Upper lobe of right lung (tissue), 1 donor: Measurements from ENCODE around the gene GHITM. TPM values are rescaled to one million over a fixed set of nuclear protein-coding genes. Genes with fewer than 3 reads are reported as not detected.
"Not testable (repeated sequence)": the region's sequence is repeated elsewhere in the genome, so short reads cannot be mapped to it uniquely, and the experiment has no call there.

Experiments used
- ATAC-seq: fragments of 200-7000 bp; cut with Tn5 transposase; one replicate; pipeline ENCODE4 v1.9.1; 2020; ENCODE audit warnings: mild to moderate bottlenecking, moderate library complexity
- DNase-seq: peaks from one replicate; pipeline ENCODE4 v3.0.0-alpha.2; 2020
- H3K27ac ChIP-seq: fragments of 200-600 bp; one replicate; pipeline ENCODE4 v1.8.0; 2022
- H3K27me3 ChIP-seq: fragments of 200-600 bp; one replicate; pipeline ENCODE4 v1.8.0; 2022; ENCODE audit warnings: mild to moderate bottlenecking
- H3K36me3 ChIP-seq: fragments of 200-600 bp; one replicate; pipeline ENCODE4 v1.8.0; 2022
- H3K4me1 ChIP-seq: fragments of 200-600 bp; one replicate; pipeline ENCODE4 v1.8.0; 2022
- H3K4me3 ChIP-seq: fragments of 200-600 bp; one replicate; pipeline ENCODE4 v1.8.0; 2022; ENCODE audit warnings: mild to moderate bottlenecking
- H3K9me3 ChIP-seq: fragments of 200-600 bp; one replicate; pipeline ENCODE4 v1.8.0; 2022
- intact Hi-C: fragments of 100-400 bp; cut with DNase I; formaldehyde crosslinking; loops from one replicate; pipeline ENCODE4 v1.11.0; 2022
- total RNA-seq: library from RNA; stranded (reverse); fragmentation: NEBNext Ultra II Directional; extraction: Animal tissue kit (Norgen Biotek cat#: 25700); gene quantifications from one replicate; pipeline ENCODE4 v1.2.1, GENCODE V29; 2021
- TF ChIP-seq, protein P1 (sequence below): fragments of 200-600 bp; IDR thresholded peaks from one replicate; pipeline ENCODE4 v1.8.0; 2022; ENCODE audit warnings: antibody characterized with exemption
- donor health status: DM: no; HTN: yes; CAD: no; lungs with severe emphysema.

Gene GHITM
- total RNA-seq, 1 donor from 2014 or later = 117 TPM

DNA sequence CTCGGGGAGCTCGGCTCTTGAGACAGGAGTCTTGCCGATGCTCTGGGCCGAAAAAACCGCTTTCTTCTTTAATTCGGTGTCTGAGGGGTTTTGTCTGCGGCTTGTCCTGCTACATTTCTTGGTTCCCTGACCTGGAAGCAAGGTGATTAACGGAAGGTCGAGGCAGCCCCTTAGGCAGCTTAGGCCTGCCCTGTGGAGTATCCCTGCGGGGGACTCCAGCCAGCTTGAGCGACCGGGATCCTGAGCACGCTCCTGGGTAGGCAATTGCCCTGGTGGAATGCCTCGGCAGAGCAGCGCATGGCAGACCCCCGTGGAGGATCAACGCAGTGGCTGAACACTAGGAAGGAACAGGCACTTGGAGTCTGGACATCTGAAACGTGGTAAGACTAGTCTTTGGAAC is 30.5 kb upstream of the GHITM start:
- H3K36me3 ChIP-seq = no peaks in the 10 kb centered on the region
- TF ChIP-seq, protein P1, sequence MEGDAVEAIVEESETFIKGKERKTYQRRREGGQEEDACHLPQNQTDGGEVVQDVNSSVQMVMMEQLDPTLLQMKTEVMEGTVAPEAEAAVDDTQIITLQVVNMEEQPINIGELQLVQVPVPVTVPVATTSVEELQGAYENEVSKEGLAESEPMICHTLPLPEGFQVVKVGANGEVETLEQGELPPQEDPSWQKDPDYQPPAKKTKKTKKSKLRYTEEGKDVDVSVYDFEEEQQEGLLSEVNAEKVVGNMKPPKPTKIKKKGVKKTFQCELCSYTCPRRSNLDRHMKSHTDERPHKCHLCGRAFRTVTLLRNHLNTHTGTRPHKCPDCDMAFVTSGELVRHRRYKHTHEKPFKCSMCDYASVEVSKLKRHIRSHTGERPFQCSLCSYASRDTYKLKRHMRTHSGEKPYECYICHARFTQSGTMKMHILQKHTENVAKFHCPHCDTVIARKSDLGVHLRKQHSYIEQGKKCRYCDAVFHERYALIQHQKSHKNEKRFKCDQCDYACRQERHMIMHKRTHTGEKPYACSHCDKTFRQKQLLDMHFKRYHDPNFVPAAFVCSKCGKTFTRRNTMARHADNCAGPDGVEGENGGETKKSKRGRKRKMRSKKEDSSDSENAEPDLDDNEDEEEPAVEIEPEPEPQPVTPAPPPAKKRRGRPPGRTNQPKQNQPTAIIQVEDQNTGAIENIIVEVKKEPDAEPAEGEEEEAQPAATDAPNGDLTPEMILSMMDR = no peak
- intact Hi-C loops = no loop called here
- DNase-seq = no peak
- ATAC-seq = no peak
- H3K9me3 ChIP-seq = no peaks in the 10 kb centered on the region
- H3K27ac ChIP-seq = no peak overlapping the region
- no peaks in the 10 kb centered on the region for H3K27me3 ChIP-seq
- H3K4me3 ChIP-seq = no peak overlapping the region
- no peaks in the 10 kb centered on the region for H3K4me1 ChIP-seq

DNA sequence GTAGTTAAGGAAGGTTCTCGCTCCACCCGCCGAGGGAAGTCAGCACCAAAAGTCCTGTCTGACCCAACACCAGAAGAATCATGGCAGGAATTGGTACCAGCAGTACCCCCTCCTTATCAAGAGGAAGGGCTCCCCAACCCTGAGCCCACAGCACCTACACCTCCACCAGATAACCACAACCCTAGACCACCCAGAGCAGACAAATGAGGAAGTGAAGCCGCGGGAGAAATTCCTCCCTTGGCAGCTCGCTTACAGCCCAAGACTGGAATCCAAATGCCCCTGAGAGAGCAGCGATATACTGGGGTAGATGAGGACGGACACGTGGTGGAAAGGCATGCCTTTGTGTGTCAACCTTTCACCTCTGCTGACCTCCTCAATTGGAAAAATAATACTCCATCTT is 29.5 kb upstream of the GHITM start:
- H3K4me1 ChIP-seq, H3K27ac ChIP-seq, H3K36me3 ChIP-seq, ATAC-seq, H3K4me3 ChIP-seq, H3K9me3 ChIP-seq, intact Hi-C loops, DNase-seq, H3K27me3 ChIP-seq: not testable (repeated sequence)

DNA sequence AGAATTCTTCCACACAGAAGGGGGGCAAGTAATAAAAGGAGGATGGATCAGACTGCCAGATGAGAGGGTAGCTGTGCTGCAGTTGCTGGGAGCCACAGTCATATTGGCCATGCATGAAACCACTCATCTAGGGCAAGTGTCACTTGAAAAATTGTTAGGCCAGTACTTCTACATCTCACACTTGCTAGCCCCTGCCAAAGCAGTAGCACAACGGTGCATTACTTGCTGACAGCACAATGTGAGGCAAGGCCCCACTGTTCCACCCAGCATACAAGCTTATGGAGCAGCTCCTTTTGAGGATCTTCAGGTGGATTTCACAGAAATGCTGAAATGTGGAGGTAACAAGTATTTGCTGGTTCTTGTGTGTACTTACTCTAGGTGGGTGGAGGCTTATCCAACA is 25.8 kb upstream of the GHITM start:
- DNase-seq, H3K9me3 ChIP-seq, H3K27me3 ChIP-seq, H3K4me3 ChIP-seq, intact Hi-C loops, H3K36me3 ChIP-seq, H3K27ac ChIP-seq, H3K4me1 ChIP-seq: not testable (repeated sequence)
- peak; percentile 40 for ATAC-seq

DNA sequence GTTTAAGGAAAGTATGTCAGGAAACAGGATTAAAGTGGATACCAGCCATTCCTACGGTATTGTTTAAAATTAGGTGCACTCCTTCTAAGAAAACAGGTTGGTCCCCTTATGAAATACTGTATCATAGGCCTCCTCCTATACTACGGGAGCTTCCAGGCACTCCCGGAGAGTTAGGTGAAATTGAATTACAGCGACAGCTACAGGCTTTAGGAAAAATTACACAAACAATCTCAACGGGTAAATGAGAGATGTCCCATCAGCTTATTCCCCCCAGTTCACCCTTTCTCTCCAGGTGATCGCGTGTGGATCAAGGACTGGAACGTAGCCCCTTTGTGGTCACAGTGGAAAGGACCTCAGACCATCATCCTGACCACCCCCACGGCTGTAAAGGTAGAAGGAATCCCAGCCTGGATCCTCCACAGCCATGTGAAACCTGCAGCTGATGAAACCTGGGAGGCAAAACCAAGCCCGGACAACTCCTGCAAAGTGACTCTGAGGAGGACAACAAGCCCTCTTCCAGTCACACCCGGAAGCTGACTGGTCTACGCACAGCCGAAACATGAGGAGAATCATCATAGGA is 25.1 kb upstream of the GHITM start:
- no peak for DNase-seq
- Histone ChIP-seq H3K4me3 (no peak overlapping the region), H3K27me3 (no peaks in the 10 kb centered on the region), H3K9me3 (no peaks in the 10 kb centered on the region), H3K36me3 (no peaks in the 10 kb centered on the region), H3K27ac (no peak overlapping the region), H3K4me1 (no peaks in the 10 kb centered on the region)
- TF ChIP-seq, protein P1 = peak; percentile 25
- intact Hi-C loops = no loop called here
- ATAC-seq = no peak

DNA sequence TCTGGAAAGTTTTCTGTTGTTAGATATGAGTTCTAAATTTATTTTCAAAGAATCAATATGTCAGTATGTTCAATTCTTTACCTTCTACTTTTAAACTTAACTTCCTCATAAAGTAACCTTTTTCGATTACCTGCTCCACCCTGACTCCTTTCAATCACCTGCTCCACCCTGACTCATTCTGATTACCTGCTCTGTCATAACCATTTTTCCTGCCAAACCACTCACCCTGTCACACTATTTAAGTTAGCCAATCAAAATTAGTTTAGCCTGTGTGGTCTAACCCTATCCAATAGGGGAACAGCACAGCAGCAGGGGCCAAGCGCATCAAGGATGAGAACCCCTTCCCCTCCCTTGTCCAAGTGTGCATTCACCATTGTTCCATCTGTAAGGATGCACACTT is 22.1 kb upstream of the GHITM start:
- H3K4me3 ChIP-seq, H3K9me3 ChIP-seq, H3K36me3 ChIP-seq, DNase-seq, ATAC-seq, H3K27me3 ChIP-seq, H3K27ac ChIP-seq, intact Hi-C loops, H3K4me1 ChIP-seq: not testable (repeated sequence)

DNA sequence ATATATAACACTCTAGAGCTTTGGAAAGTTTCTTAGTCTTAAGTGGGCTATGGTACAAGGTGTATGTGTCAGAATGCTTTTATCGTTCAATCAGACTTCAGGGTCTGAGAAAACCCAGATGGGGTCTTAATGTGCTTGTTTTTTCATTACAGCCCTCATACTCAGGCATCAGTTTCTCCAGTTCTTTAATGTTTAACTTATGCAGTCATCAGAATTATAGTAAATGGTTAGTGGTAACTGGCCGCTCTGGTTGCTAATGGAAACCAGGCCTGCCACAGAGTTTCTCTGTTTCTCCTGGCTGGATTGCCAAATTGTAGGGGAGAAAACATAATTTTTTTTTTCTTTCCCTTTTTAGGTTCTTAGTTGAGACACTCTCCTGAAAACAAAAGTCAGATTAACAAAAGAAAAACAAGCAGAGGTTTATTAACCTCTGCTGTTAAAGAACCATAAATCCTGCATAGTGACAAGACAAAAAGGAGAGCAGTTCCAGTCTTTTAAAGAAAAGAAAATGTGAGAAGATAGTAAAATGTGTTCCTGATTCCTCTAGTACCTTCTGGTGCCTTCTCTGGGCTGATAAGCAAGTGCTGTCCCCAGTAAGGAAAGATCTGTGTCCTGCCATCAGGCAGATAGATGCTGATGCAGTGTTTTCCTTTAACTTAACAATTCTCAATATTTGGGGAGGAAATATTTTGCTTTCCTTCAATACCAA is 21.5 kb upstream of the GHITM start:
- ATAC-seq (no peak), DNase-seq (no peak)
- Histone ChIP-seq H3K27ac (no peak overlapping the region), H3K27me3 (no peaks in the 10 kb centered on the region), H3K9me3 (no peaks in the 10 kb centered on the region), H3K4me3 (no peak overlapping the region), H3K4me1 (no peaks in the 10 kb centered on the region), H3K36me3 (no peaks in the 10 kb centered on the region)
- TF ChIP-seq, protein P1 = no peak
- intact Hi-C loops = no loop called here

DNA sequence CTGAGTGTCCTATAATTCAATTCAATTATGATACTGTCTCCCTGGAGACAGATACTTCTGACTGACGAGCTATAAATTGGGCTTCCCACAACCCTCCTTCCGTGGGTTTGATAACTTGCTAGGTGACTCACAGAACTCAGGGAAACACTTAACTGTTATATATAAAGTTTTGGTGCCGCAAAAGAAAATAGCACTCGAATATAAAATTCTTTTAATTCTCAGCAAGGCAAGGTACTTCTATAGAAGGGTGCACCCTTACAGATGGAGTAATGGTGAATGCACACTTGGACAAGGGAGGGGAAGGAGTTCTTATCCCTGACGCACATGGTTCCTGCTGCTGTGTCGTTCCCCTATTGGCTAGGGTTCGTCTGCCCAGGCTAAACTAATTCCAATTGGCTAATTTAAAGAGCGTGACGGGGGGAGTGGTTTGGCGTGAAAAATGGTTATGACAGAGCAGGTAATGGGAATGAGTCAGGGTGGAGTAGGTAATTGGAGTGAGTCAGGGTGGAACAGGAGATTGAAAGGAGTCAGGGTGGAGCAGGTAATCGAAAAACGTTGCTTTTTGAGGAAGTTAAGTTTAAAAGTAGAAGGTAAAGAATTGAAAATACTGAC is 20.8 kb upstream of the GHITM start:
- no peak for ATAC-seq
- no peaks in the 10 kb centered on the region for H3K9me3 ChIP-seq
- intact Hi-C loops = no loop called here
- H3K27ac ChIP-seq = no peak overlapping the region
- no peaks in the 10 kb centered on the region for H3K36me3 ChIP-seq
- no peak overlapping the region for H3K4me3 ChIP-seq
- TF ChIP-seq, protein P1 = no peak
- no peaks in the 10 kb centered on the region for H3K27me3 ChIP-seq
- no peaks in the 10 kb centered on the region for H3K4me1 ChIP-seq
- no peak for DNase-seq
